K562 (cell line): ENCODE data around the gene CSMD2. TPM values are rescaled to one million over a fixed set of nuclear protein-coding genes. Genes with fewer than 3 reads are reported as not detected.

Experiments used
- ATAC-seq: fragments of 200-7000 bp; cut with Tn5 transposase; 3 replicates; pipeline ENCODE4 v1.9.1; 2020; ENCODE audit warnings: moderate library complexity
- BruUV-seq: library from RNA; stranded (reverse); fragments of 400-500 nt; replicated peaks from 2 replicates; lab custom pipeline; 2021; lab: Mats Ljungman, UMichigan
- CTCF ChIA-PET: fragments of 300-600 bp; formaldehyde crosslinking; extraction: SDS; loops from one replicate; lab custom pipeline; 2021; ENCODE audit warnings: low intra/inter-chr PET ratio; lab: Yijun Ruan, JAX
- POLR2A ChIA-PET: fragments of 300-600, 350-650 bp; sonication (Branson Sonifier 250); formaldehyde crosslinking; extraction: SDS; loops from one replicate; lab custom pipeline; 2021; ENCODE audit warnings: antibody characterized with exemption, inconsistent platforms; lab: Yijun Ruan, JAX
- DNase-seq, 4 experiments: peaks; one replicate each; pipeline versions ENCODE4 v3.0.0 to v3.0.0-alpha.2; 2011 to 2018; ENCODE audit warnings: low spot score in 3 of 4, mixed read lengths in 3 of 4; ENCODE audit errors: extremely low read depth in 1 of 4
- FAIRE-seq: peaks from 2 replicates; lab custom pipeline; 2011; peaks lifted over from hg19 to GRCh38; lab: Jason Lieb, UNC
- H2AFZ ChIP-seq: 2 replicates; pipeline ENCODE4 v1.6.0; 2011; ENCODE audit warnings: low read depth, low read length, control low read depth, inconsistent platforms
- H3K27ac ChIP-seq: fragments of 200-600 bp; 3 replicates; pipeline ENCODE4 v1.8.0; 2011; ENCODE audit warnings: low read depth, mild to moderate bottlenecking, control low read depth, inconsistent platforms, low read length, moderate library complexity, mixed read lengths; ENCODE audit errors: extremely low read depth
- H3K27me3 ChIP-seq, 2 experiments: fragments of 300-600 bp in 1 of 2; 2 replicates in 1 of 2; 3 replicates in 1 of 2; pipeline versions ENCODE4 v1.6.0 to v1.8.0; 2011; ENCODE audit warnings: inconsistent platforms in 2 of 2, low read length in 2 of 2, mild to moderate bottlenecking in 1 of 2, mixed read lengths in 1 of 2, moderate library complexity in 1 of 2; ENCODE audit not compliant: control insufficient read depth in 2 of 2, insufficient read depth in 2 of 2
- H3K36me3 ChIP-seq: fragments of 300-600 bp; 3 replicates; pipeline ENCODE4 v1.8.0; 2011; ENCODE audit warnings: mild to moderate bottlenecking, low read length, inconsistent platforms; ENCODE audit not compliant: control insufficient read depth, insufficient read depth
- H3K4me1 ChIP-seq, 2 experiments: fragments of 200-600 bp in 1 of 2; replicated peaks in 1 of 2; 2 replicates in 1 of 2; 3 replicates in 1 of 2; pipeline versions ENCODE4 v1.5.1 to v1.8.0; 2011; ENCODE audit warnings: inconsistent platforms in 2 of 2, low read length in 2 of 2, mild to moderate bottlenecking in 1 of 2, mixed read lengths in 1 of 2, moderate library complexity in 1 of 2; ENCODE audit not compliant: control insufficient read depth in 2 of 2, insufficient read depth in 2 of 2
- H3K4me2 ChIP-seq: 2 replicates; pipeline ENCODE4 v1.6.1; 2011; ENCODE audit warnings: low read length, control low read depth, inconsistent platforms, mixed read lengths; ENCODE audit not compliant: insufficient read depth
- H3K4me3 ChIP-seq: fragments of 200-600 bp; sonication (generic), shearing (Covaris generic); 2 replicates; pipeline ENCODE4 v1.5.1; 2016; ENCODE audit warnings: control low read depth, inconsistent platforms
- H3K79me2 ChIP-seq: fragments of 200-600 bp; 3 replicates; pipeline ENCODE4 v1.8.0; 2011; ENCODE audit warnings: low read length, inconsistent platforms; ENCODE audit not compliant: control insufficient read depth, insufficient read depth
- H3K9ac ChIP-seq, 2 experiments: 2 replicates each; pipeline versions ENCODE4 v1.6.0 to v1.6.1; 2011; ENCODE audit warnings: low read depth in 2 of 2, low read length in 2 of 2, control low read depth in 1 of 2, inconsistent platforms in 1 of 2, mild to moderate bottlenecking in 1 of 2, mixed read lengths in 1 of 2; ENCODE audit not compliant: insufficient read depth in 1 of 2
- H3K9me1 ChIP-seq: one replicate; pipeline ENCODE4 v1.6.0; 2011; ENCODE audit warnings: inconsistent platforms, mild to moderate bottlenecking, low read length, moderate library complexity; ENCODE audit not compliant: control insufficient read depth, insufficient read depth
- H3K9me3 ChIP-seq: replicated peaks from 2 replicates; pipeline ENCODE4 v1.5.1; 2011; ENCODE audit warnings: low read depth, low read length, inconsistent platforms; ENCODE audit not compliant: control insufficient read depth, insufficient read depth
- H4K20me1 ChIP-seq: replicated peaks from 2 replicates; pipeline ENCODE4 v1.6.1; 2011; ENCODE audit warnings: low read length, inconsistent platforms, mixed read lengths; ENCODE audit not compliant: control insufficient read depth, insufficient read depth
- COPS2 ChIP-seq: fragments of 450-650 bp; conservative IDR thresholded peaks from 2 replicates; pipeline ENCODE4 v1.6.1; 2016; ENCODE audit warnings: mild to moderate bottlenecking, moderate library complexity
- CREB1 ChIP-seq, 2 experiments: sonication (generic) in 1 of 2; formaldehyde crosslinking in 1 of 2; IDR thresholded peaks; 2 replicates each; pipeline versions ENCODE4 v1.6.1 to v1.8.0; 2012 to 2022; ENCODE audit warnings: inconsistent platforms in 1 of 2, mild to moderate bottlenecking in 1 of 2, missing genetic modification reagents in 1 of 2, moderate library complexity in 1 of 2
- ELF1 ChIP-seq: fragments of 200-800 bp; sonication (Bioruptor generic); IDR thresholded peaks from 2 replicates; pipeline ENCODE4 v1.6.1; 2016; ENCODE audit warnings: missing genetic modification characterization, missing compliant biosample characterization
- FIP1L1 ChIP-seq: fragments of 200-400 bp; formaldehyde crosslinking; IDR thresholded peaks from 2 replicates; pipeline ENCODE4 v1.6.1; 2018; ENCODE audit warnings: mild to moderate bottlenecking, low read depth, low read length; ENCODE audit not compliant: poor library complexity, severe bottlenecking
- FUS ChIP-seq: fragments of 200-400 bp; formaldehyde crosslinking; optimal IDR thresholded peaks from 2 replicates; pipeline ENCODE3; 2017; ENCODE audit warnings: low read depth, low read length
- MXI1 ChIP-seq: IDR thresholded peaks from 2 replicates; pipeline ENCODE4 v1.6.1; 2011; ENCODE audit warnings: low read depth, mild to moderate bottlenecking, improper control_type of control experiment, low read length
- MYNN ChIP-seq, 2 experiments: sonication (generic); formaldehyde crosslinking in 1 of 2; IDR thresholded peaks; 2 replicates each; pipeline versions ENCODE4 v1.5.0 to v1.6.1; 2016 to 2020; ENCODE audit warnings: antibody characterized with exemption in 1 of 2, missing genetic modification reagents in 1 of 2
- POLR3A ChIP-seq: IDR thresholded peaks from 2 replicates; pipeline ENCODE4 v1.6.1; 2011; ENCODE audit warnings: borderline replicate concordance, mild to moderate bottlenecking, moderate library complexity; ENCODE audit not compliant: insufficient read length, insufficient read depth; ENCODE audit errors: extremely low read depth
- PTBP1 ChIP-seq: fragments of 200-400 bp; formaldehyde crosslinking; IDR thresholded peaks from 2 replicates; pipeline ENCODE4 v1.6.1; 2017; ENCODE audit warnings: low read depth, low read length
- TAF1 ChIP-seq: IDR thresholded peaks from 2 replicates; pipeline ENCODE4 v1.6.1; 2011; ENCODE audit warnings: mild to moderate bottlenecking, low read length, moderate library complexity; ENCODE audit not compliant: insufficient read depth, control insufficient read depth, severe bottlenecking; ENCODE audit errors: extremely low read depth
- ZBTB7A ChIP-seq: IDR thresholded peaks from 2 replicates; pipeline ENCODE4 v1.6.1; 2011; ENCODE audit warnings: low read depth, mild to moderate bottlenecking, low read length, moderate library complexity, borderline replicate concordance; ENCODE audit not compliant: control insufficient read depth
- ZNF175 ChIP-seq: fragments of 200-800 bp; sonication (Bioruptor generic); IDR thresholded peaks from 2 replicates; pipeline ENCODE4 v1.6.1; 2016; ENCODE audit warnings: low read depth, mild to moderate bottlenecking, missing genetic modification characterization, missing compliant biosample characterization
- ZNF217 ChIP-seq: sonication (generic); formaldehyde crosslinking; IDR thresholded peaks from 2 replicates; pipeline ENCODE4 v1.8.0; 2022; ENCODE audit warnings: mild to moderate bottlenecking, missing genetic modification reagents
- ZNF695 ChIP-seq: fragments of 450-650 bp; formaldehyde crosslinking; IDR thresholded peaks from 2 replicates; pipeline ENCODE4 v1.4.0; 2020; ENCODE audit warnings: mild to moderate bottlenecking, moderate library complexity
- WGBS: fragments of 100-300 bp; shearing (Covaris generic); methylation state at CpG from one replicate; pipeline ENCODE4 v1.1.6; 2016; ENCODE audit warnings: low coverage, mixed read lengths; ENCODE audit not compliant: insufficient coverage; ENCODE audit errors: missing lambda C conversion rate; 5-methylcytosine and 5-hydroxymethylcytosine counted together
- in situ Hi-C: fragments of 300-500 bp; cut with MboI; formaldehyde crosslinking; loops from 4 replicates; pipeline ENCODE4 v1.15.0; 2018; ENCODE audit warnings: inconsistent platforms, mixed read lengths
- intact Hi-C: fragments of 100-400 bp; cut with micrococcal nuclease; formaldehyde crosslinking; loops from 2 replicates; pipeline ENCODE4 v1.14.2; 2022
- polyA plus RNA-seq, 8 experiments: library from polyadenylated mRNA; depleted of rRNA in 4 of 8; stranded (reverse) in 5 of 8; unstranded in 3 of 8; fragments of >200 nt; fragmentation: Nextera tagmentation in 2 of 8; fragmentation: Illumina TruSeq in 1 of 8; extraction: Ambion mirVana in 2 of 8; extraction: Trizol in 1 of 8; gene quantifications; 2 replicates each; pipeline versions ENCODE4 v1.2.1 to v1.2.3, GENCODE V29; 2011 to 2014; ENCODE audit warnings: inconsistent platforms in 1 of 8, missing spikeins in 1 of 8
- total RNA-seq, 7 experiments: library from RNA; depleted of rRNA in 6 of 7; stranded (reverse); fragments of >200 nt in 6 of 7; fragmentation: Illumina TruSeq in 2 of 7; extraction: Trizol in 2 of 7; gene quantifications; 2 replicates each; pipeline versions ENCODE4 v1.2.1 to v1.2.3, GENCODE V29; 2011 to 2021; ENCODE audit warnings: low replicate concordance in 1 of 7
- TF ChIP-seq, protein P1 (sequence below), 3 experiments: fragments of 200-800 bp in 1 of 3; fragments of 250-450 bp in 1 of 3; fragments of 450-650 bp in 1 of 3; sonication (Bioruptor Pico) in 1 of 3; sonication (Bioruptor generic) in 1 of 3; formaldehyde crosslinking in 1 of 3; IDR thresholded peaks; 2 replicates each; pipeline versions ENCODE4 v1.6.1 to v1.8.0; 2016 to 2022; ENCODE audit warnings: mild to moderate bottlenecking in 2 of 3, missing genetic modification characterization in 2 of 3, missing compliant biosample characterization in 1 of 3, moderate library complexity in 1 of 3
- TF ChIP-seq, protein P2 (sequence below): IDR thresholded peaks from 2 replicates; pipeline ENCODE4 v1.6.1; 2014; ENCODE audit warnings: antibody characterized with exemption

The CSMD2 gene
- total and polyA plus RNA-seq, 9 of the 15 experiments (the other 6 are each of a cell fraction or from before 2014, with no cell fraction given), result not detected

DNA sequence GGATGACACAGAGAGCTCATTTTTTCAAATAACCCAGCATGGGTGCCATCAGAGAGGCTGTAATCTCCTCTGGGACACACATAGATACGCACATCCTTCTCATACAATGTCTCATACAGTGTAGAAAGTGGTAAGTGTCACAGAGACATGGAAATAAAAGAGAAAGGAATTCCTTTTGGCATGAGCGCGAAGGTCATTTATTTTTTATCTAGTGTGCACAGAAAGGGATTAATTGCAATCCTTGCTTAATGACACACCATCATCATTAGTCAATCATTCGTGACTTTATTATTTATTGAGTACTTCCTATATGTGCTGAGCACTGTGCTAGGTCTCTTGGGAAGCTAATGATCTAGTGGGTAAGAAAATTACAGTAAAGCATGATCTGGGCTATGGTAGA, 687.6 kb downstream of the CSMD2 start:
- 10% methylated on average over 4 of the region's 4 CpGs for WGBS
- Histone ChIP-seq H3K9me1 (no peaks in the 10 kb centered on the region), H3K4me1 (no peaks in the 10 kb centered on the region; a peak in 1 of 5 replicates), H4K20me1 (no peaks in the 10 kb centered on the region), H3K4me2 (no peak overlapping the region), H3K27me3 (no peaks in the 10 kb centered on the region), H3K9ac (no peak overlapping the region), H3K4me3 (no peak overlapping the region), H3K9me3 (no peaks in the 10 kb centered on the region), H2AFZ (no peak overlapping the region), H3K79me2 (peaks cover 4% of the 10 kb centered on the region; the same call in 1 of the 3 replicates), H3K36me3 (peaks cover 4% of the 10 kb centered on the region; the same call in 1 of the 3 replicates), H3K27ac (no peak overlapping the region)
- DNase-seq (no peak), ATAC-seq (no peak), FAIRE-seq (no peak)
- no TSS peak for BruUV-seq
- in situ Hi-C loops (no loop called here), intact Hi-C loops (loop anchor here (10.0 kb wide), 1 partner anchor 343 kb away; no protein-coding TSS in a partner anchor)
- TF ChIP-seq MXI1 (no peak), CREB1 (IDR thresholded peaks at IDR 0.05) (no peak), CREB1 (CRISPR knock-in tag; IDR thresholded peaks at IDR 0.05) (no peak), ZNF175 (CRISPR knock-in tag) (no peak), ZNF695 (CRISPR knock-in tag) (no peak), TAF1 (no peak), PTBP1 (no peak), COPS2 (no peak), FIP1L1 (no peak), MYNN (IDR thresholded peaks at IDR 0.05) (no peak), MYNN (CRISPR knock-in tag; IDR thresholded peaks at IDR 0.05) (no peak), POLR3A (no peak), ZNF217 (no peak), ELF1 (tag) (no peak), ZBTB7A (no peak), FUS (no peak)
- TF ChIP-seq, protein P1, sequence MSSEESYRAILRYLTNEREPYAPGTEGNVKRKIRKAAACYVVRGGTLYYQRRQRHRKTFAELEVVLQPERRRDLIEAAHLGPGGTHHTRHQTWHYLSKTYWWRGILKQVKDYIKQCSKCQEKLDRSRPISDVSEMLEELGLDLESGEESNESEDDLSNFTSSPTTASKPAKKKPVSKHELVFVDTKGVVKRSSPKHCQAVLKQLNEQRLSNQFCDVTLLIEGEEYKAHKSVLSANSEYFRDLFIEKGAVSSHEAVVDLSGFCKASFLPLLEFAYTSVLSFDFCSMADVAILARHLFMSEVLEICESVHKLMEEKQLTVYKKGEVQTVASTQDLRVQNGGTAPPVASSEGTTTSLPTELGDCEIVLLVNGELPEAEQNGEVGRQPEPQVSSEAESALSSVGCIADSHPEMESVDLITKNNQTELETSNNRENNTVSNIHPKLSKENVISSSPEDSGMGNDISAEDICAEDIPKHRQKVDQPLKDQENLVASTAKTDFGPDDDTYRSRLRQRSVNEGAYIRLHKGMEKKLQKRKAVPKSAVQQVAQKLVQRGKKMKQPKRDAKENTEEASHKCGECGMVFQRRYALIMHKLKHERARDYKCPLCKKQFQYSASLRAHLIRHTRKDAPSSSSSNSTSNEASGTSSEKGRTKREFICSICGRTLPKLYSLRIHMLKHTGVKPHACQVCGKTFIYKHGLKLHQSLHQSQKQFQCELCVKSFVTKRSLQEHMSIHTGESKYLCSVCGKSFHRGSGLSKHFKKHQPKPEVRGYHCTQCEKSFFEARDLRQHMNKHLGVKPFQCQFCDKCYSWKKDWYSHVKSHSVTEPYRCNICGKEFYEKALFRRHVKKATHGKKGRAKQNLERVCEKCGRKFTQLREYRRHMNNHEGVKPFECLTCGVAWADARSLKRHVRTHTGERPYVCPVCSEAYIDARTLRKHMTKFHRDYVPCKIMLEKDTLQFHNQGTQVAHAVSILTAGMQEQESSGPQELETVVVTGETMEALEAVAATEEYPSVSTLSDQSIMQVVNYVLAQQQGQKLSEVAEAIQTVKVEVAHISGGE (CRISPR knock-in tag; IDR thresholded peaks at IDR 0.05), result no peak
- TF ChIP-seq, protein P2, sequence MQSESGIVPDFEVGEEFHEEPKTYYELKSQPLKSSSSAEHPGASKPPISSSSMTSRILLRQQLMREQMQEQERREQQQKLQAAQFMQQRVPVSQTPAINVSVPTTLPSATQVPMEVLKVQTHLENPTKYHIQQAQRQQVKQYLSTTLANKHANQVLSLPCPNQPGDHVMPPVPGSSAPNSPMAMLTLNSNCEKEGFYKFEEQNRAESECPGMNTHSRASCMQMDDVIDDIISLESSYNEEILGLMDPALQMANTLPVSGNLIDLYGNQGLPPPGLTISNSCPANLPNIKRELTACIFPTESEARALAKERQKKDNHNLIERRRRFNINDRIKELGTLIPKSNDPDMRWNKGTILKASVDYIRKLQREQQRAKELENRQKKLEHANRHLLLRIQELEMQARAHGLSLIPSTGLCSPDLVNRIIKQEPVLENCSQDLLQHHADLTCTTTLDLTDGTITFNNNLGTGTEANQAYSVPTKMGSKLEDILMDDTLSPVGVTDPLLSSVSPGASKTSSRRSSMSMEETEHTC, result no peak
- ChIA-PET POLR2A (interaction anchor here (0.7 kb wide), 1 partner anchor 136 kb away, joined by 3 read pairs; no protein-coding TSS in a partner anchor), CTCF (no interaction called here)
